ENCODE results near the gene OR52D1.

Gene OR52D1

GRCh38 chr11:5499671-5500070 is 11.2 kb downstream of the OR52D1 start:
- Mint-ChIP-seq H3K4me1 (ENCODE audit: low read depth) (no peaks in the 10 kb centered on the region), H3K4me3 (no peak overlapping the region), H3K27ac (no peak overlapping the region), H3K36me3 (ENCODE audit: low read depth) (no peaks in the 10 kb centered on the region), H3K9me3 (no peaks in the 10 kb centered on the region), H3K27me3 (no peaks in the 10 kb centered on the region)
- intact Hi-C loops (cut with micrococcal nuclease), result no loop called here

- Mint-ChIP-seq H3K36me3 (ENCODE audit: low read depth) (no peaks in the 10 kb centered on the region), H3K4me1 (ENCODE audit: low read depth) (no peaks in the 10 kb centered on the region), H3K27ac (no peak overlapping the region), H3K9me3 (no peaks in the 10 kb centered on the region), H3K4me3 (no peak overlapping the region), H3K27me3 (no peaks in the 10 kb centered on the region)
- intact Hi-C loops (cut with micrococcal nuclease), result no loop called here
Measured at GRCh38 chr11:5500393-5500801, 11.9 kb downstream of the OR52D1 start.

GRCh38 chr11:5504403-5504921 is 16.0 kb downstream of the OR52D1 start:
- intact Hi-C loops (cut with micrococcal nuclease), result no loop called here
- Mint-ChIP-seq H3K4me1 (ENCODE audit: low read depth) (no peaks in the 10 kb centered on the region), H3K4me3 (no peak overlapping the region), H3K36me3 (ENCODE audit: low read depth) (no peaks in the 10 kb centered on the region), H3K9me3 (no peaks in the 10 kb centered on the region), H3K27ac (no peak overlapping the region), H3K27me3 (no peaks in the 10 kb centered on the region)

- no peaks in the 10 kb centered on the region for H3K36me3 Mint-ChIP-seq (ENCODE audit: low read depth)
- intact Hi-C loops (cut with micrococcal nuclease), result no loop called here
Measured at GRCh38 chr11:5505363-5506048, 17.0 kb downstream of the OR52D1 start.

GRCh38 chr11:5507177-5507932 is 18.9 kb downstream of the OR52D1 start:
- Mint-ChIP-seq H3K27ac (no peak overlapping the region), H3K4me1 (ENCODE audit: low read depth) (no peaks in the 10 kb centered on the region), H3K9me3 (no peaks in the 10 kb centered on the region), H3K4me3 (no peak overlapping the region), H3K27me3 (no peaks in the 10 kb centered on the region), H3K36me3 (ENCODE audit: low read depth) (no peaks in the 10 kb centered on the region)
- intact Hi-C loops (cut with micrococcal nuclease), result no loop called here

More at GRCh38 chr11:5505363-5506048, 17.0 kb downstream of the OR52D1 start:
- no peak overlapping the region for H3K27ac Mint-ChIP-seq
- no peaks in the 10 kb centered on the region for H3K9me3 Mint-ChIP-seq
- no peaks in the 10 kb centered on the region for H3K4me1 Mint-ChIP-seq (ENCODE audit: low read depth)
- no peak overlapping the region for H3K4me3 Mint-ChIP-seq
- H3K27me3 Mint-ChIP-seq, result no peaks in the 10 kb centered on the region

- H3K4me3 Mint-ChIP-seq, result no peak overlapping the region
- no peaks in the 10 kb centered on the region for H3K4me1 Mint-ChIP-seq (ENCODE audit: low read depth)
- no peaks in the 10 kb centered on the region for H3K9me3 Mint-ChIP-seq
- intact Hi-C loops (cut with micrococcal nuclease), result no loop called here
- no peaks in the 10 kb centered on the region for H3K27me3 Mint-ChIP-seq
- no peaks in the 10 kb centered on the region for H3K36me3 Mint-ChIP-seq (ENCODE audit: low read depth)
- no peak overlapping the region for H3K27ac Mint-ChIP-seq
Measured at GRCh38 chr11:5507933-5508305, 19.4 kb downstream of the OR52D1 start.

- Mint-ChIP-seq H3K27me3 (no peaks in the 10 kb centered on the region), H3K9me3 (no peaks in the 10 kb centered on the region), H3K4me1 (ENCODE audit: low read depth) (no peaks in the 10 kb centered on the region), H3K4me3 (no peak overlapping the region), H3K27ac (no peak overlapping the region), H3K36me3 (ENCODE audit: low read depth) (no peaks in the 10 kb centered on the region)
- intact Hi-C loops (cut with micrococcal nuclease), result no loop called here
Measured at GRCh38 chr11:5508605-5509004, 20.1 kb downstream of the OR52D1 start.

- Mint-ChIP-seq H3K4me3 (no peak within 1 kb of the TSS), H3K27me3 (no peaks in the 10 kb centered on the region)
- intact Hi-C loops (cut with micrococcal nuclease), result no loop called here
Measured at GRCh38 chr11:5509803-5510202, 21.3 kb downstream of the OR52D1 start, which contains the start of gene UBQLN3. UBQLN3 (minus strand) TSS chr11:5509957; CDS start chr11:5509558, 399 bp downstream.

GRCh38 chr11:5514841-5515240 is 26.4 kb downstream of the OR52D1 start:
- Mint-ChIP-seq H3K27me3 (no peaks in the 10 kb centered on the region), H3K27ac (no peak overlapping the region), H3K4me3 (no peak overlapping the region), H3K4me1 (ENCODE audit: low read depth) (no peaks in the 10 kb centered on the region), H3K36me3 (ENCODE audit: low read depth) (no peaks in the 10 kb centered on the region), H3K9me3 (no peaks in the 10 kb centered on the region)
- intact Hi-C loops (cut with micrococcal nuclease), result no loop called here

More at GRCh38 chr11:5509803-5510202, 21.3 kb downstream of the OR52D1 start, which contains the start of gene UBQLN3:
- Mint-ChIP-seq H3K27ac (no peak within 1 kb of the TSS), H3K9me3 (no peaks in the 10 kb centered on the region), H3K4me1 (ENCODE audit: low read depth) (no peaks in the 10 kb centered on the region), H3K36me3 (ENCODE audit: low read depth) (no peaks in the 10 kb centered on the region)

- Mint-ChIP-seq H3K27me3 (no peaks in the 10 kb centered on the region), H3K36me3 (ENCODE audit: low read depth) (no peaks in the 10 kb centered on the region), H3K4me3 (no peak within 1 kb of the TSS), H3K4me1 (ENCODE audit: low read depth) (no peaks in the 10 kb centered on the region), H3K27ac (no peak within 1 kb of the TSS), H3K9me3 (no peaks in the 10 kb centered on the region)
- intact Hi-C loops (cut with micrococcal nuclease), result no loop called here
Measured at GRCh38 chr11:5516599-5516998, 28.1 kb downstream of the OR52D1 start, which contains the start of gene UBQLNL. UBQLNL (minus strand) TSS chr11:5516699; CDS start chr11:5516441, 258 bp downstream.

GRCh38 chr11:5521540-5521939 is 33.1 kb downstream of the OR52D1 start:
- Mint-ChIP-seq H3K36me3 (ENCODE audit: low read depth) (no peaks in the 10 kb centered on the region), H3K27me3 (no peaks in the 10 kb centered on the region), H3K9me3 (no peaks in the 10 kb centered on the region), H3K4me1 (ENCODE audit: low read depth) (no peaks in the 10 kb centered on the region), H3K27ac (no peak overlapping the region), H3K4me3 (no peak overlapping the region)
- intact Hi-C loops (cut with micrococcal nuclease), result no loop called here

GRCh38 chr11:5522308-5522707 is 33.8 kb downstream of the OR52D1 start:
- Mint-ChIP-seq H3K27me3 (no peaks in the 10 kb centered on the region), H3K4me1 (ENCODE audit: low read depth) (no peaks in the 10 kb centered on the region), H3K4me3 (no peak overlapping the region), H3K27ac (no peak overlapping the region), H3K36me3 (ENCODE audit: low read depth) (no peaks in the 10 kb centered on the region), H3K9me3 (no peaks in the 10 kb centered on the region)
- intact Hi-C loops (cut with micrococcal nuclease), result no loop called here

- Mint-ChIP-seq H3K9me3 (no peaks in the 10 kb centered on the region), H3K27ac (no peak overlapping the region), H3K4me3 (no peak overlapping the region), H3K36me3 (ENCODE audit: low read depth) (no peaks in the 10 kb centered on the region), H3K4me1 (ENCODE audit: low read depth) (no peaks in the 10 kb centered on the region), H3K27me3 (no peaks in the 10 kb centered on the region)
- intact Hi-C loops (cut with micrococcal nuclease), result no loop called here
Measured at GRCh38 chr11:5524756-5525155, 36.3 kb downstream of the OR52D1 start.

- no peak overlapping the region for H3K4me3 Mint-ChIP-seq
- no peaks in the 10 kb centered on the region for H3K4me1 Mint-ChIP-seq (ENCODE audit: low read depth)
- no peak overlapping the region for H3K27ac Mint-ChIP-seq
- H3K27me3 Mint-ChIP-seq, result no peaks in the 10 kb centered on the region
- no peaks in the 10 kb centered on the region for H3K36me3 Mint-ChIP-seq (ENCODE audit: low read depth)
- H3K9me3 Mint-ChIP-seq, result no peaks in the 10 kb centered on the region
- intact Hi-C loops (cut with micrococcal nuclease), result no loop called here
Measured at GRCh38 chr11:5527716-5528115, 39.2 kb downstream of the OR52D1 start.

All from dendritic cell treated with granulocyte-macrophage colony-stimulating factor and Interleukin-4, amounts not matched to agents 40 ng/mL and 50 ng/mL, for 4 days (primary cell).